ENCODE data around the gene PLA2G5. TPM values are rescaled to one million over a fixed set of nuclear protein-coding genes. Genes with fewer than 3 reads are reported as not detected.

Gene PLA2G5
- total RNA-seq, 2 experiments from 2014 or later = not detected

GRCh38 chr1:20093940-20094391 is 24.0 kb downstream of the PLA2G5 start:
- H3K9me3 Mint-ChIP-seq (ENCODE audit: low read depth) = no peaks in the 10 kb centered on the region
- H3K27me3 Mint-ChIP-seq = peaks cover 3% of the 10 kb centered on the region
- ChIA-PET POLR2A (no interaction called here), CTCF (no interaction called here)
- intact Hi-C loops (cut with DNase I, micrococcal nuclease) = no loop called here
- no peaks in the 10 kb centered on the region for H3K4me1 Mint-ChIP-seq
- no peaks in the 10 kb centered on the region for H3K36me3 Mint-ChIP-seq (ENCODE audit: low read depth)
- H3K4me3 Mint-ChIP-seq = no peak overlapping the region
- ATAC-seq (no peak), DNase-seq (no peak)
- H3K27ac Mint-ChIP-seq = no peak overlapping the region

GRCh38 chr1:20095564-20096434 is 25.8 kb downstream of the PLA2G5 start:
- intact Hi-C loops (cut with DNase I, micrococcal nuclease) = no loop called here
- POLR2A ChIA-PET = no interaction called here
- CTCF ChIA-PET = no interaction called here
- Mint-ChIP-seq H3K4me3 (no peak overlapping the region), H3K27ac (no peak overlapping the region), H3K9me3 (ENCODE audit: low read depth) (no peaks in the 10 kb centered on the region), H3K27me3 (peaks cover 3% of the 10 kb centered on the region), H3K4me1 (no peaks in the 10 kb centered on the region), H3K36me3 (ENCODE audit: low read depth) (no peaks in the 10 kb centered on the region)
- DNase-seq (no peak), ATAC-seq (no peak)

GRCh38 chr1:20096840-20097447 is 26.9 kb downstream of the PLA2G5 start:
- Mint-ChIP-seq H3K27me3 (peaks cover 3% of the 10 kb centered on the region), H3K4me1 (no peaks in the 10 kb centered on the region), H3K36me3 (ENCODE audit: low read depth) (no peaks in the 10 kb centered on the region), H3K9me3 (ENCODE audit: low read depth) (no peaks in the 10 kb centered on the region), H3K27ac (no peak overlapping the region), H3K4me3 (no peak overlapping the region)
- DNase-seq (no peak), ATAC-seq (no peak)
- POLR2A ChIA-PET = no interaction called here
- CTCF ChIA-PET = interaction anchor here (0.8 kb wide), 1 partner anchor 345 kb away, joined by 3 read pairs; no protein-coding TSS in a partner anchor
- intact Hi-C loops (cut with DNase I, micrococcal nuclease) = no loop called here

GRCh38 chr1:20099533-20099932 is 29.5 kb downstream of the PLA2G5 start:
- Mint-ChIP-seq H3K36me3 (ENCODE audit: low read depth) (no peaks in the 10 kb centered on the region), H3K27me3 (peaks cover 2% of the 10 kb centered on the region), H3K4me1 (peaks cover 5% of the 10 kb centered on the region), H3K27ac (no peak overlapping the region), H3K9me3 (ENCODE audit: low read depth) (no peaks in the 10 kb centered on the region), H3K4me3 (no peak overlapping the region)
- DNase-seq (no peak), ATAC-seq (no peak)
- intact Hi-C loops (cut with DNase I, micrococcal nuclease) = no loop called here
- CTCF ChIA-PET = interaction anchor here (1.0 to 1.3 kb wide), 2 partner anchors 9 to 54 kb away, joined by 3 to 4 read pairs; no protein-coding TSS in a partner anchor
- POLR2A ChIA-PET = no interaction called here

- ATAC-seq (peak; percentile 75), DNase-seq (peak; percentile 59)
- H3K4me1 Mint-ChIP-seq = peaks cover 5% of the 10 kb centered on the region
- POLR2A ChIA-PET = no interaction called here
- no peaks in the 10 kb centered on the region for H3K36me3 Mint-ChIP-seq (ENCODE audit: low read depth)
- no peak overlapping the region for H3K27ac Mint-ChIP-seq
- H3K4me3 Mint-ChIP-seq = no peak overlapping the region
- H3K27me3 Mint-ChIP-seq = peaks cover 2% of the 10 kb centered on the region
- intact Hi-C loops (cut with DNase I, micrococcal nuclease) = loop anchor here (1.0 to 2.0 kb wide), 5 partner anchors 52 to 392 kb away; no protein-coding TSS in a partner anchor
- CTCF ChIA-PET = interaction anchor here (0.7 to 1.4 kb wide), 4 partner anchors 10 to 78 kb away, joined by 3 to 8 read pairs (median 4); no protein-coding TSS in a partner anchor
- no peaks in the 10 kb centered on the region for H3K9me3 Mint-ChIP-seq (ENCODE audit: low read depth)
Observed at GRCh38 chr1:20100632-20101355, 30.8 kb downstream of the PLA2G5 start.

GRCh38 chr1:20102875-20103274 is 32.9 kb downstream of the PLA2G5 start:
- ChIA-PET CTCF (interaction anchor here (1.5 kb wide), 1 partner anchor 49 kb away, joined by 5 read pairs; no protein-coding TSS in a partner anchor), POLR2A (interaction anchor here (0.6 kb wide), 1 partner anchor 504 kb away, joined by 3 read pairs; no protein-coding TSS in a partner anchor)
- DNase-seq = no peak
- no peak overlapping the region for H3K27ac Mint-ChIP-seq
- peaks cover 2% of the 10 kb centered on the region for H3K27me3 Mint-ChIP-seq
- no peaks in the 10 kb centered on the region for H3K36me3 Mint-ChIP-seq (ENCODE audit: low read depth)
- intact Hi-C loops (cut with DNase I, micrococcal nuclease) = no loop called here
- H3K4me3 Mint-ChIP-seq = no peak overlapping the region
- ATAC-seq = peak; percentile 81
- peaks cover 5% of the 10 kb centered on the region for H3K4me1 Mint-ChIP-seq
- no peaks in the 10 kb centered on the region for H3K9me3 Mint-ChIP-seq (ENCODE audit: low read depth)

GRCh38 chr1:20105856-20106255 is 35.9 kb downstream of the PLA2G5 start:
- ChIA-PET POLR2A (no interaction called here), CTCF (no interaction called here)
- DNase-seq (no peak), ATAC-seq (no peak)
- Mint-ChIP-seq H3K27ac (no peak overlapping the region), H3K4me3 (no peak overlapping the region), H3K36me3 (ENCODE audit: low read depth) (no peaks in the 10 kb centered on the region), H3K27me3 (peaks cover 6% of the 10 kb centered on the region), H3K9me3 (ENCODE audit: low read depth) (no peaks in the 10 kb centered on the region), H3K4me1 (peaks cover 5% of the 10 kb centered on the region)
- intact Hi-C loops (cut with DNase I, micrococcal nuclease) = no loop called here

- Mint-ChIP-seq H3K36me3 (ENCODE audit: low read depth) (no peaks in the 10 kb centered on the region), H3K4me3 (no peak overlapping the region), H3K9me3 (ENCODE audit: low read depth) (no peaks in the 10 kb centered on the region), H3K27ac (no peak overlapping the region), H3K27me3 (peaks cover 6% of the 10 kb centered on the region), H3K4me1 (peaks cover 5% of the 10 kb centered on the region)
- ChIA-PET CTCF (no interaction called here), POLR2A (no interaction called here)
- no peak for DNase-seq
- no peak for ATAC-seq
- intact Hi-C loops (cut with DNase I, micrococcal nuclease) = no loop called here
Observed at GRCh38 chr1:20107351-20107750, 37.4 kb downstream of the PLA2G5 start.

GRCh38 chr1:20107796-20108195 is 37.8 kb downstream of the PLA2G5 start:
- no peaks in the 10 kb centered on the region for H3K36me3 Mint-ChIP-seq (ENCODE audit: low read depth)
- H3K27me3 Mint-ChIP-seq = peaks cover 6% of the 10 kb centered on the region
- DNase-seq = no peak
- no peak for ATAC-seq
- H3K9me3 Mint-ChIP-seq (ENCODE audit: low read depth) = no peaks in the 10 kb centered on the region
- H3K4me1 Mint-ChIP-seq = peaks cover 3% of the 10 kb centered on the region
- POLR2A ChIA-PET = no interaction called here
- CTCF ChIA-PET = no interaction called here
- no peak overlapping the region for H3K4me3 Mint-ChIP-seq
- H3K27ac Mint-ChIP-seq = no peak overlapping the region
- intact Hi-C loops (cut with DNase I, micrococcal nuclease) = no loop called here

GRCh38 chr1:20108366-20109123 is 38.6 kb downstream of the PLA2G5 start:
- H3K9me3 Mint-ChIP-seq (ENCODE audit: low read depth) = no peaks in the 10 kb centered on the region
- no peaks in the 10 kb centered on the region for H3K36me3 Mint-ChIP-seq (ENCODE audit: low read depth)
- no peak for ATAC-seq
- H3K4me3 Mint-ChIP-seq = no peak overlapping the region
- peaks cover 6% of the 10 kb centered on the region for H3K27me3 Mint-ChIP-seq
- ChIA-PET POLR2A (no interaction called here), CTCF (no interaction called here)
- intact Hi-C loops (cut with DNase I, micrococcal nuclease) = no loop called here
- no peaks in the 10 kb centered on the region for H3K4me1 Mint-ChIP-seq
- DNase-seq = no peak
- no peak overlapping the region for H3K27ac Mint-ChIP-seq

GRCh38 chr1:20109223-20109856 is 39.3 kb downstream of the PLA2G5 start:
- intact Hi-C loops (cut with DNase I, micrococcal nuclease) = no loop called here
- H3K4me1 Mint-ChIP-seq = no peaks in the 10 kb centered on the region
- H3K27me3 Mint-ChIP-seq = peaks cover 6% of the 10 kb centered on the region
- H3K36me3 Mint-ChIP-seq (ENCODE audit: low read depth) = no peaks in the 10 kb centered on the region
- CTCF ChIA-PET = no interaction called here
- POLR2A ChIA-PET = no interaction called here
- no peak overlapping the region for H3K4me3 Mint-ChIP-seq
- no peaks in the 10 kb centered on the region for H3K9me3 Mint-ChIP-seq (ENCODE audit: low read depth)
- DNase-seq (no peak), ATAC-seq (no peak)
- H3K27ac Mint-ChIP-seq = no peak overlapping the region
